Activated CD4-positive, alpha-beta T cell treated with anti-CD3 and anti-CD28 coated beads for 1 hour (primary cell): ENCODE data around the gene TUBGCP2.

Source experiments
- DNase-seq: peaks from one replicate; pipeline ENCODE4 v3.0.0-alpha.2; 2020

TUBGCP2 gene

GRCh38 chr10:133339708-133340380 lies 31.2 kb upstream of the TUBGCP2 start:
- no peak for DNase-seq

GRCh38 chr10:133338080-133339071 lies 29.7 kb upstream of the TUBGCP2 start:
- DNase-seq = no peak

GRCh38 chr10:133337370-133337725 lies 28.7 kb upstream of the TUBGCP2 start:
- no peak for DNase-seq

GRCh38 chr10:133336577-133337369 lies 28.1 kb upstream of the TUBGCP2 start, which contains the start of gene CALY:
TSS of gene CALY (minus strand) at chr10:133336896. CDS start at chr10:133328989, 7,907 bp downstream.
- DNase-seq = peak; percentile 74

GRCh38 chr10:133336118-133336576 lies 27.5 kb upstream of the TUBGCP2 start:
- no peak for DNase-seq

- peak; percentile 72 for DNase-seq
Observed at GRCh38 chr10:133335246-133336117, 26.8 kb upstream of the TUBGCP2 start.

GRCh38 chr10:133334503-133335245 lies 26.0 kb upstream of the TUBGCP2 start:
- DNase-seq = no peak

GRCh38 chr10:133332936-133333699 lies 24.4 kb upstream of the TUBGCP2 start:
- no peak for DNase-seq

- peak; percentile 79 for DNase-seq
Observed at GRCh38 chr10:133329491-133330202, 21.0 kb upstream of the TUBGCP2 start.

- no peak for DNase-seq
Observed at GRCh38 chr10:133328358-133329343, 20.0 kb upstream of the TUBGCP2 start.

GRCh38 chr10:133327651-133328357 lies 19.1 kb upstream of the TUBGCP2 start:
- no peak for DNase-seq

- no peak for DNase-seq
Observed at GRCh38 chr10:133326745-133327650, 18.3 kb upstream of the TUBGCP2 start.

- DNase-seq = no peak
Observed at GRCh38 chr10:133326223-133326551, 17.5 kb upstream of the TUBGCP2 start.

- no peak for DNase-seq
Observed at GRCh38 chr10:133325440-133326222, 17.0 kb upstream of the TUBGCP2 start.

- DNase-seq = no peak
Observed at GRCh38 chr10:133324857-133325260, 16.2 kb upstream of the TUBGCP2 start.
